Ovary (tissue), 3 donors: ENCODE results near the gene RNF123.

ENCODE experiments used
- CTCF ChIP-seq, 3 donors: fragments of 450-650 bp in 2 of 3; fragments of 200-600 bp in 1 of 3; IDR thresholded peaks; one replicate each; pipeline versions ENCODE4 v1.5.1 to v1.8.0; 2016 to 2022; ENCODE audit warnings: antibody characterized with exemption in 3 of 3, mild to moderate bottlenecking in 1 of 3
- POLR2A ChIP-seq: fragments of 450-650 bp; IDR thresholded peaks from one replicate; pipeline ENCODE4 v1.6.1; 2017; ENCODE audit warnings: antibody characterized with exemption, mild to moderate bottlenecking, moderate library complexity
- donor health status: DM: no; HTN: no; CAD: no.

- TF ChIP-seq POLR2A (no peak), CTCF (IDR thresholded peaks at IDR 0.05) (no peak)
Measured at GRCh38 chr3:49662720-49663413, 26.5 kb upstream of the RNF123 start.
